HG03280 (cell line): Measurements from ENCODE around the gene DOCK10.

Experiments used
- ATAC-seq: cut with Tn5 transposase; IDR thresholded peaks from one replicate; pipeline ENCODE4 v1.9.1; 2021; ENCODE audit warnings: mild to moderate bottlenecking, moderate library complexity; ENCODE audit not compliant: unreplicated experiment

DOCK10 gene

DNA sequence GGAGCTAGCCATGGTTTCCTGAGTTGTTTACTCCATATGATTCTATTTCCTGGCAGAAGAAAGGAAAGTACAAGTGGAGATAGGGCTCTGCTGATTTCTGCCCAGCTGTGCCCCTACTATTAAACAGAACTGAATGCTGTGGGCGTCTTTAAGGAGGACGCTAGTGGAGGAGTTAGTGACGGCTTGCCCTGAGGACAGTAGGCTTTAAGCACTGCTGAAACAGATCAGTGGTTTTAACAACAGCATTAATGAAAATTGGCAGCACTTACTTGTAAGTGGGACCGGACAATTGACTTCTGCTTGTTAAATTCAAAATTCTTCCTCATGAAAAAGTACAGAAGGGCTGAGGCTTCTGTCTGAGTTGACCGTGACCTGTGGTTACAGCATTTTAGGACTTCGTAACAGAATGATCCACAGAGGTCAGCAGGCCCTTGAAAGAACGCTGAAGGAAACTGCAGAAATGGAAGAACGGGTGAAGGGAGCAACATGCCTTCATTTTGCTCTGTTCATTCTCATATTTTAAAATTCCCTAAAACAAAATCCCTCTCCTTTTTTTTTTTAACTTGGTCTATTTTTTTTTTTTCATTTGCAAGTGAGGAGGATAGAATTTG lies 245.5 kb downstream of the DOCK10 start:
- no peak for ATAC-seq

DNA sequence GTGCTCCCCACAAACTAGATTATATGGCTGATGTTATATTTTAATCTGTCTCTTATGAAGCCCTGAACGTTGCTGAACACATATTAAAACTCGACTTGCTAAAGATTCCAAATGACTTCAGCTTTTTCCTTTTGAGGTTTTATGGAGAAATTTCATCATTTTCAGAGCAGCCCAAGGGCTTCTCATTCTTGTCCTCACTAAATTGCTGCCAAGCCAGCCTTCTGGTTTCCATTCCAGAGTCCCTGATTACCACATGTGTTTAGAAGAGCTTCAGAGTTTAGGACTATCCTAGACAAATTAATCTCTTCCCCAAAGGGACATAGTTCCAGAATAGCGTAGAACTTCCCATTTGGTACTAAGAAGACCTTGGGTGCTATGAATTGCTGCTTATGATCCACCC lies 248.3 kb downstream of the DOCK10 start:
- no peak for ATAC-seq

DNA sequence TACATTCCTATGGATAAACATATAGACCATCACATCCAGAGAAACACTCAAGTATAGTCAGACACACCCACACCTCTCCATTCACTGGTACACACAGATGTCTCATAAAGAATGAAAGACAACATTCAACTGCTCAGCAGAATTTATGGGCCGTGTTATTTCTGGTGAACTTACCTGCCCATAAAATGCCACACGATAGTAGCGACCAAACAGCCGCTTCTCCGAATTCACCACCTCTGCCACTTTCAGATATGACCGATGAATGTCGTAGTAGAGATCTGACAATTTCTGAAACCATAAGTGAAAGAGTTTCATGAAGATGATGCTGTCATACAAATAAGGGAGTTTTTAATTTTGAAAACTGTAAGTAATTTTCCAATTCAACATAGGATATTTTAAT lies 255.4 kb downstream of the DOCK10 start:
- ATAC-seq: no peak

DNA sequence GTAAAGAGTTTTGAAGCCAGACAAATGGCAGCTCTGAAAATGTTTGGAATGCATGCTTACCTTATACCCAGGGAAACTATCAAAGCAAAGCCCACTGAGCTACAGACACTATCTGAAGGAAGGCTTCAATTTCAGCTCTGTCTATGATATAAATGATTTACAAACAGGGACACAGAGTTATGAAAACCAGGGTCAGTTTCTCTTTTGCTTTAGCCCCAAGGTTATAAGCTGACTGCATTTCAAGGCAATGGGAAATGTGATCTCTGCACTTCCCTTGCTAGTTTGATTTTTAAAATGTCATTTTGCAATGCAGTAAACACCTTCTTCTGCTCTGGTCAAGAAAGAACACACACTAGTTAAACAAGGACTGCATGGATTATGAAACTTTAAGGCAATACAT lies 260.9 kb downstream of the DOCK10 start:
- ATAC-seq: no peak

DNA sequence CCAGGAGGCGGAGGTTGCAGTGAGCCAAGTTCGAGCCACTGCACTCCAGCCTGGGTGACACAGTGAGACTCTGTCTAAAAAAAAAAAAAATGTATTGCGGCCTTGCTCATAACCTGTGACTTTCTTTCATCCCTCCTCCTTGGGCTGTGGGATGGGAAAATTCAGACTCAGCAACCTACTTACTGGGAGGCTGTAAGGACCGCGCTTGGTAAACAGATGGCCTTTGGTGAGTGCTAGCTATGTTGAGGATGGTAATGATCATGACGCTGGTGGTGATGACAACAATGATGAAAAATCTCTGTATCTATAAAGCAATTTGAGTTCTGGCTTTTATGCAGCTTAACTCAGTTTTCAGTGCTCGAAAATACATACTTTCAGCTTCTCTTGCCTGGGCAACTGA lies 261.4 kb downstream of the DOCK10 start:
- no peak for ATAC-seq

DNA sequence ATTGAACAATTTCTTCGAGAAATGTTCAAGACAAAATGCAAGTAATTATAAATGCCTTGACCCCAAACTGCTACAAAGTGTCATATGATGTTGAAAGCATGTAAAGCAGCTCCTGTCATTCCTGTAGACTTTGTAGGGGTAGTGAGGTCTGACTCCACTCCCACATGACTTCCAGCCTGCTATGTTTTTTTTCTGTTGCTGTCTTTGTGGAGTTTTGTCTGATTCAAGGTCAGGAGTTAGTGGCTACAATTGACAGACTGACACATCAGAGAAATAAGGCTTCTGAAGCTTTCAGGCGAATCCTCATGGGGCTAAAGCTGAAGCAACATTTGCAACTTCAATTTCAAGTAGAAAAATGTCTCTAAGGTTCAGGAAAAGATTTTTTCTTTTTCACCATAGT lies 262.2 kb downstream of the DOCK10 start:
- ATAC-seq: no peak

DNA sequence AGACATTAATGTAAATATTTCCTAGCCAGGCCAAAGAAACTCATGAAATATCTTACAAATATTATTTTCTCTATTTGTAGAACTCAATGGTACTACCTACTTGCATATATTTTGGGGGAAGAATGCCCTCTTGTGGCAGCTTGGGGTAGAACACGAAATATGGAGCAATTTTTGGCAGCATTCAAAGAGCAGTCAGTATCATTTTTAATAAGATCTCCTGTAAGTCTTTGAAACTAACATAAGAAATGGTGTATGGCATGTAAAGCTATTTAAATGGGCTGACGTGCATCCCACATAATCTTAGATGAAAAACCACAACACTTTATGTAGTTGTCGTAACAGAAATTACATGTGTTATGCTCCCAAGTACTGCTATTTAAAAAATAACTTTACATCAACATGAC lies 263.8 kb downstream of the DOCK10 start:
- peak; percentile 75 for ATAC-seq

DNA sequence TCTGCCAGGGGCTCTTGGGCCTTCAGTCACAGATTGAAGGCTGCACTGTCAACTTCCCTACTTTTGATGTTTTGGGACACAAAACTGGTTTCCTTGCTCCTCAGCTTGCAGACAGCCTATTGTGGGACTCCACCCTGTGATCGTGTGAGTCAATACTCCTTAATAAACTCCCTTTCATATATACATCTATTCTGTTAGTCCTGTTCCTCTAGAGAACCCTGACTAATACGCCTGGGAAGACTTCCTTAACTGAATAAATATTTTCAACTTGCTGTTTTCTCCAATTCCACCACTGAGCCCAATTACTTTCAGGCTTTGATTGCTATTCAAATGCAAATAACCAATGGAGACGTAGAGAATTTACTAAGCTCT lies 264.7 kb downstream of the DOCK10 start:
- no peak for ATAC-seq

DNA sequence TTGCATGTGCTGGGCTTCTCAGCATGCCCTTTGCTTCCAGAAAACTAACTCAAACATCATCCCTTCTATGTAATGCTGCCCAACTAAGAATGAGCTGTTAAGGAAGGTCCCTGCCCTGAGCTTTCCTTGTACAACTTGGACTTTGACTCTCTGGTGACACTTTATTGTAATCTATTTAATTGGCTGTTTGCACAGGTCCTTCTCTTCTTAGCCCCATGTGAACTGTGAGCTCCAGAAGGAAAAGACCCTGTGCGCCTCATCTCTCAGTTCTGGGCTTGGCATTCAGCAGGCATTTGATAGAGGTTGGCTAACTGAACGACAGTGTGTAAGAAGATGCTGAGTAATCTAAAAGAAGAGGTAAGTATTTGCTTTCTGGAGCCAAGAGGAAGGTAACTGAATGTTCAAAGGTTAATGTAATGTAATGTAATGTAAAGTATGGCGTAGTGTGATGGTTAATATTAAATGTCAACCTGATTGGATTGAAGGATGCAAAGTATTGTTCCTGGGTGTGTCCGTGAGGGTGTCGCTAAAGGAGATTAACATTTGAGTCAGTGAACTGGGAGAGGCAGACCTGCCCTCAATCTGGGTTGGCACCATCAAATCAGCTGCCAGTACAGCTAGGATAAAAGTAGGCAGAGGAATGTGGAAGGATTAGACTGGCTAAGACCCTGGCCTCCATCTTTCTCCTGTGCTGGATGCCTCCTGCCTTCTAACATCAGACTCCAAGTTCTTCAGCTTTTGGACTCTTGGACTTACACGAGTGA lies 265.3 kb downstream of the DOCK10 start:
- ATAC-seq: no peak

DNA sequence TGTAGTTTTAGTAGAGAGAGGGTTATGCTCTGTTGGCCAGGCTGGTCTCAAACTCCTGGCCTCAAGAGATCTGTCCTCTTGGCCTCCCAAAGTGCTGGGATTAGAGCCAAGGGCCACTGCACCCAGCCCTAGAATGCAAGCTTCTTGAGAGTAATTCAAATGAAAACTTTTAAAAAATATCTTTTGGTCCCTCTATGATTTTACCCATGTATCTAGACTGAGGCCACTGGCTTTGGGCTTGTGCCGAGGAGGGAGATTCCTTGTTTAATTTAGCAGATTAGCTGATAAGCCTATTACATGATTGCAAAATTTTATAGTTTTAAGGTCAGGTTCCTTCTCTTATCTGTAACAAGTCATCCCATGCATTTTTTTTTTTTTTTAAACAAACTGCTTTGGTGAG lies 266.6 kb downstream of the DOCK10 start:
- ATAC-seq: no peak

DNA sequence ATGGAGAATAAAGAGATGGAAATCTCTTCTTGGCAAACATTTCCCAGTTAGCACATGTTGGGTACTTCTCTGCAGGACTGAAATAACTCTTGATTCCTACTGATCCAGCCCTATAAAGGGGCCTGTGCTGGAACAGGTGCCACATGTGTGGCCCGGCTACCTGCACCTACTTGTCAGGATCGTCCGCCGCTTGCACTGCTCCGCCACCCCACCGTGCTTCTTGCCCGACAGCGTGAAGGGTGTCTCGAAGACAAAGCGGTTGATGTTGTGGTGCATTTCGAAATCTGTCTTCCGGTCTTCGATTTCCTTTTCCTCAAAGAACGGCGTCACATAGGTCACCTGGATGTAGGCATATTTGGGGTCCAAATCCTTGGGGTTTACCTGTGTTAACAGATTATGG lies 267.5 kb downstream of the DOCK10 start:
- no peak for ATAC-seq

DNA sequence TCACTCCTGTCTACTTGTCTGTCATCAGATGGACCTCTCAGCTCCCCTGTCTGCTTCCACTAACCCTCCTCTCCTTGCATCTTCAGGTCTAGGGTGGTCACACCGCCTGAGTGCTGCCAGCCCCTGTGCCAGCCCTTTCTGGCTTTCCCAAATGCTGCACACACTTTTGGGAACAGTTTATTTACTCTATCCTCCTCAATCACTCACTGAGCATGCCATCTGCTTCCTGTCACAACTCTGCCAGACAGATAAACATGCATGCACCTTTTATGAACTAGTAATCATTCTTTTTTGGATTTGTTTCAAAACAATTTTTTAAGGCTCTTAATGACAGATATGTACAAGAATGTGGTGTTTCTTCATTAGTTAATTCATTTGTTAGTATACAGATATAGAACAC lies 269.8 kb downstream of the DOCK10 start:
- no peak for ATAC-seq

DNA sequence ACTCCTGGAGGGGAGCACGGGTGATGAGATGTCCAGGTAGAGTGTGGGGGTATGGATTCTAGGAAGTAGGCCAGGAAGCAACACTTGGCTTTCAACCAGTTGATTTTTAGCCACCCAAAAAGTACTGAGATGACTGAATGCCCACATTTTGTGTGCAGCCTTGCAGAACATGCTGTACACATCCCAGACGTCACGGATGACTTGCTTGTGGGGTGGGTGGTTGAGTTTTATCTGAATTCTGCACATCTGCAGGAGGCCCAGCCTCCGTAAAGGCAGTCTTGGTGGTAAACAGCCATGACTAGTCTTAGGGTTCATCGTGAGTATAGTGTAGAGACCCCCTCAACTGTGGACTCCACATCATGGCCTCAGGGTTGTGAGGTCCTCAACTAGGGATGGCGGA lies 272.8 kb downstream of the DOCK10 start:
- no peak for ATAC-seq

DNA sequence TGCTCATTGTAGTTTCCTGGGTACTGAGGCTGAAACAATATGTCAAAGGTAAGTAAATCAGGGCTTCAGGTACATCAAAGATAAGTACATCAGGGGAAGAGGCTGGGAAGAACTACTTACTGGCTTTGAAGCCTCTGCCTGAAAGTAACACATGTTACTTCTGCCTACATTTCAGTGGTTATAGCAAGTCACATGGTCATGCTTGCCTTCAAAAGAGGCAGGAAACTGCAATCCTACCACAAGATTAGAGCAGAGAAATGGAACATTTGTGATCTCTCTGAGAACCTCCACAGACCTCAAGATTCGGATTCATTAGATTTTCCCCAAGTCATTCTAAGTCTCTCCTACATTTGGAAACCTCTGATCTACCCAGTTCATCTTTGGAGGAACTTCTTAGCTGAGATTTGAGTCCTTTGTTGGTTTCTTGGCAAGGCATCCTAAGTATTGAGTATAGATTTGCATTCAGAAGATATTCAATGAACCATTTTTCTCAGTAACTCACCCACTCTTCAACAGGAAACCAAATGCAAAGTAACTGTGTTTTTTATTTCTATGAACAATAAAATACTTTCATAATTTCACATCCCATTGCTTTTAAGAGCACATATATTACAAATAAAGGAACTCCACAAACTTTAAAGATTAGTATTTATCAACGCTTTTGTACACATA lies 277.6 kb downstream of the DOCK10 start:
- peak; percentile 64 for ATAC-seq

DNA sequence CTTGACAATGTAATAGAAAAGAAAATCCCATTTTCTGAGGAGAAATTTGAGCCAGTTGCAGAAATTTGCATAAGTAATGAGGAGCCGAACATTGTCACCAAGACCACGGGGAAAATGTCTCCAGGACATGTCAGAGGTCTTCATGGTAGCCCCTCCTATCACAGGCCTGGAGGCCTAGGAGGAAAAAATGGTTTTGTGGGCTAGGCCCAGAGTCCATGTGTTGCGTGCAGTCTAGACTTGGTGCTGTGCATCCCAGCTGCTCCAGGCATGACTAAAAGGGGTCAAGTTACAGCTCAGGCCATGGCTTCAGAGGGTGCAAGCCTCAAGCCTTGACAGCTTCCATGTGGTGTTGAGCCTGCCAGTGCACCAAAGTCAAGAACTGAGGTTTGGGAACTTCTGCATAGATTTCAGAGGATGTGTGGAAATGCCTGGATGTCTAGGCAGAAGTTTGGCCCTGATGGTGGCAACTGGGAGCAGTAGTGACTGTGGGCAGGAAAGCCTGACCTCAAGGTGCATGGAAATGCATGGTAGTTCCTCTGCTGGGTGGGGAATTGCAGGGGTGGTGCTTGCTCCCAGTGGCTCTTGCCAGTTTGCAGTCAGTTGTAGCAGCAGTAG lies 284.2 kb downstream of the DOCK10 start:
- ATAC-seq: no peak

DNA sequence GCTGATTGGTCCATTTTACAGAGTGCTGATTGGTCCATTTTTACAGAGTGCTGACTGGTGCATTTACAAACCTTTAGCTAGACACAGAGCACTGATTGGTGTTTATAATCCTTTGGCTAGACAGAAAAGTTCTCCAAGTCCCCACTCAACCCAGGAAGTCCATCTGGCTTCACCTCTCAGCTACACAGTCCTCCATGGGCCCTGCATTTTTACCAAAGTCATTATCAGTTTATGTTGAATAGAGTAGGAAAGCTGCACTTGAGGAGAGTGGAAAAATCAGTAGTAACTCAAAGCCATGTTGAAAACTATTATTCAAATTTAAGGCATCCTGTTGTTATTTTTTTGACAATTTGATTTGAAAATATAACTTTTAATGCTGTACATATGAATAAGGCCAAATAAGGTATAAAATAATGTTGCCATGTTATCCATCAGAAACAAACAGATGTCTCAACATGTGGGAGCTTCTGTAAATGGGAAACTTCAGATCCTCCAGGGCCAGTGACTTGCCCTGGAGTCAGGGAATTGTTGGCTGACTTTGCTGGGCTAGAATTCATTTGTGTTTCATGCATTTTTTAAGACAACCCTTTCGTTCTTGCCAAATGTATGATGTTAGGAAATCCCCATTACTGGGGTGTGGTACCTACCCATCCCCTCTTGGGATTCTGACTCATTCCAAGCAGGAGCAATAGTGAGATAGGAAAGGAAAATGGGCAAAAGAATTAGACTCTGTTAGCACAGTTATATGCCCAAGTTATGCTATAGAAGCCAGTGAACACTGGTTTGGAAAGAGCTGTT lies 288.3 kb downstream of the DOCK10 start:
- ATAC-seq: no peak

DNA sequence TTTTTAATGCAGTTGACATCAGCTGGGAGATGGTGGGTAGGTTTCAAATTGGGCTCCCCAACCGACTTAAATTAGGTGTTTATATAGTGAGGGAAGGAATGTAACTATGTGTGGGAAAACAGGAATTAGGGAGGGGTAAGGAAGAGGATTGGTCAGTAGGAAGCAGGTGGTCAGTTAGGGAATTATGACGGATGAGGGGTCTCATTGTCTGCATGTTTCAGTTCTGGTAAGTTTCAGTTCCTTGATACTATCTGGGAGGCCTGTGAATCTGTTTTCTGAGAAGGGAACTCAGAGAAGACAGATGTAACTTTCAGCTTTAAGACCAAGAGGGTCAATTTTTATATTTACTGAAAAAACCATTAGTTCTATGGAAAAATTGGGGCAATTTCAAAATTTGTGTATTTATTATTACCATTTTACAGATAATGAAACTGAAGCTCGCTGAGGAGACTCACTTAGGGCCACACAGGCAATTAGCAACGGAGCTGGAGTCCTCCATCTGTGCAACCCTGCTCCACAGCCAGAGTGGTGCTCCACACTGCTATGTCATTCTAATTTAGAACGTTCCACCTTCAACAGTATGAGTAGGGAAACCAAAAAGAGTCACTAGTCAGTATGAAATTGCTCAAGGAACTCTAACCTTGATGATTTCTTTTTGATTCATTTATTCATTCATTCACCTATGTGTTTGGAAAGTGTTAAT lies 290.1 kb downstream of the DOCK10 start:
- ATAC-seq: no peak

DNA sequence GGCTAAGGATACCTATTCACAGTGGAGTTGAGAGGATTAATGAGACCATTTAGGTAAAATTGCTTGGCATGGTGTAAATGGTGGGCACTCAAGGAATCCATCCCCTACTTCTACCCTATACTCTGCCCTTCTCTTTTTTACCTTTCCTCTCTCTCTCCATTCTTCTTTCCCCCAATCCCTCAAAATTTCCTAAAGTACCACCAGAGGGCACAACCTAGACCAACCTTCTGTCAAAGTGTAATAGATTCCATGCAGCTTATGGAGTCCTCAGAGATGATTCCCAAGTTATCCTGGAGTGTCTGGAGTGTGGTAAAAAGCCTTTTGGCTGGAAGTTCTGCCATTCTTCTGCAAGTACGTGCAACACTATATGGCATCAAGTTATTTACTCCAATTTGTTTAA lies 293.1 kb downstream of the DOCK10 start:
- no peak for ATAC-seq

DNA sequence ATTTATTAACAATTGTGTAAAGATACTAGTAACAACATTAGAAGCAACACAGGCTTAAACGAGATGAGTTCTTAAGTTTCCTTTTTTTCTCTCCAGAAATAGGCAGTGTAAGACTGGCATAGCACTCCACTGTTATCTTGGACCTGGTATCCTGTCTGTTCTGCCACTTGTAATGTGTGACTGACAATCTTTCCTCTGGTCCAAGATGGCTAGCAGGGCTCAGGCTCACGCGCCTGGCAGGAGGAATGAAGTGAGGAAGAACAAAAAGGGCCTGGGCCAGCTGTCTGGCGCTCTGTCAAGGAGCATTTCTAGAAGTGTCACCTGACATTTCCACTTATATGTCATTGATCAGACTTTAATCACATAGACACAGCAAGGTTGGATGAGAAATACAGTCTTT lies 294.5 kb downstream of the DOCK10 start:
- no peak for ATAC-seq

DNA sequence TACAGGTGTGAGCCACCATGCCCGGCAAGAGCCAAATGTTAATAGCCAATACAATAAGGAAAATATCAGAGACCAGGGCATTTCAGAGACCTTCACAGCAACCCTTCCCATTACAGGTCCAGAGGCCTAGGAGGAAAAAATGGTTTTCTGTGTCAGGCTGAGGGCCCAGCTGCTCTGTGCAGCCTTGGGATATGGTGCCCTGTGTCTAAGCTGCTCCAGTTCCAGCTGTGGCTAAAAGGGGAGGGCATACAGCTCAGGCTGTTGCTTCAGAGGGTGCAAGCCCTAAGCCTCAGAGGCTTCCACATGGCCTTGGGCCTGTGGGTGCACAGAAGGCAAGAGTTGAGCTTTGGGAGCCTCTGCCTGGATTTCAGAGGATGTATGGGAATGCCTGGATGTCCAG lies 306.0 kb downstream of the DOCK10 start:
- no peak for ATAC-seq

DNA sequence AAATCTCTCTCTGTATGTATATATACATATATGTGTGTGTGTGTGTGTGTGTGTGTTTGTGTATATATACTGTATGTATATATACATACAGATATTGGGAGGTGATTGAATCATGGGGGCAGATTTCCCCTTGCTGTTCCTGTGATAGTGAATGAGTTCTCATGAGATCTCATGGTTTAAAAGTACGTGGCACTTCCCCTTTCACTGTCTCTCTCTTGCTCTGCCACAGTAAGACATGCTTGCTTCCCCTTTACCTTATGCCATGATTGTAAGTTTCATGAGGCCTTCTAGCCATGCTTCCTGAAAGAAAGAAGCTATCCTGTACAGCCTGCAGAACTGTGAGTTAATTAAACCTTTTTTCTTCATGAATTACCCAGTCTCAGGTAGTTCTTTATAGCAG lies 307.3 kb downstream of the DOCK10 start:
- ATAC-seq: no peak
